Stimulated activated CD8-positive, alpha-beta memory T cell treated with anti-CD3 and anti-CD28 coated beads, Interleukin-7, amount 100 ng/mL, for 48 hours (primary cell): ENCODE results near the gene MARCKSL1.
A peak's percentile ranks its signal among the peaks of the same experiment; 100 is the strongest.
"Not testable (repeated sequence)": the region's sequence is repeated elsewhere in the genome, so short reads cannot be mapped to it uniquely, and the experiment has no call there.

Experiments
- DNase-seq, 2 donors: peaks; one replicate each; pipeline ENCODE4 v3.0.0-alpha.2; 2020; ENCODE audit warnings: low read depth in 1 of 2; ENCODE audit errors: extremely low read depth in 1 of 2

Gene MARCKSL1

GRCh38 chr1:32335790-32336590 is at the start of gene MARCKSL1:
TSS of gene MARCKSL1 (minus strand) at chr1:32336233. CDS start at chr1:32336033, 200 bp downstream.
- DNase-seq: peak; percentile 64 to 67

- DNase-seq: no peak
These were observed 44.0 kb upstream of the MARCKSL1 start for GRCh38 chr1:32380057-32380456.

- DNase-seq: no peak
These were observed 41.6 kb upstream of the MARCKSL1 start for GRCh38 chr1:32377541-32378220.

- no peak for DNase-seq
These were observed 40.2 kb upstream of the MARCKSL1 start for GRCh38 chr1:32376199-32376598.

GRCh38 chr1:32373996-32374592 is 38.1 kb upstream of the MARCKSL1 start:
- DNase-seq: no peak

GRCh38 chr1:32372149-32372756 is 36.2 kb upstream of the MARCKSL1 start:
- no peak for DNase-seq

- DNase-seq: no peak
These were observed 32.0 kb upstream of the MARCKSL1 start for GRCh38 chr1:32367912-32368635.

- no peak for DNase-seq
These were observed 29.4 kb upstream of the MARCKSL1 start for GRCh38 chr1:32365445-32365844.

GRCh38 chr1:32364836-32365235 is 28.8 kb upstream of the MARCKSL1 start:
- DNase-seq: no peak

- DNase-seq: no peak
These were observed 27.7 kb upstream of the MARCKSL1 start for GRCh38 chr1:32363713-32364112.

GRCh38 chr1:32362474-32363313 is 26.7 kb upstream of the MARCKSL1 start, which contains the start of the genes FAM229A and TSSK3:
TSS of gene FAM229A (minus strand) at chr1:32362485. CDS start at chr1:32362091, 394 bp downstream.
TSS of gene TSSK3 (plus strand) at chr1:32362539. CDS start at chr1:32362702, 163 bp downstream.
- DNase-seq: no peak

- DNase-seq: no peak
These were observed 25.8 kb upstream of the MARCKSL1 start for GRCh38 chr1:32361674-32362473.

GRCh38 chr1:32361308-32361673 is 25.3 kb upstream of the MARCKSL1 start:
- DNase-seq: no peak

GRCh38 chr1:32358435-32358834 is 22.4 kb upstream of the MARCKSL1 start:
- no peak for DNase-seq

- DNase-seq: no peak
These were observed 21.6 kb upstream of the MARCKSL1 start for GRCh38 chr1:32357614-32358013.

GRCh38 chr1:32356478-32356877 is 20.4 kb upstream of the MARCKSL1 start:
- DNase-seq: no peak

GRCh38 chr1:32355778-32356177 is 19.7 kb upstream of the MARCKSL1 start:
- DNase-seq: not testable (repeated sequence)

- no peak for DNase-seq
These were observed 18.0 kb upstream of the MARCKSL1 start for GRCh38 chr1:32353886-32354570.
